DOHH2 (cell line): ENCODE data around the gene VPS35.
A peak's percentile ranks its signal among the peaks of the same experiment; 100 is the strongest.

Source experiments
- H3F3A ChIP-seq: fragments of 200-600 bp; sonication (generic), shearing (Covaris generic); 2 replicates; pipeline ENCODE4 v1.6.0; 2016; ENCODE audit warnings: antibody characterized with exemption, mild to moderate bottlenecking; ENCODE audit not compliant: control insufficient read depth, insufficient read depth
- H3K27ac ChIP-seq: fragments of 200-600 bp; sonication (generic); 2 replicates; pipeline ENCODE4 v1.5.1; 2014; ENCODE audit warnings: low read depth, mild to moderate bottlenecking, low read length, moderate library complexity
- H3K27me3 ChIP-seq: fragments of 200-600 bp; sonication (generic); 2 replicates; pipeline ENCODE4 v1.6.1; 2014; ENCODE audit warnings: mild to moderate bottlenecking, low read length, mixed read lengths; ENCODE audit not compliant: control insufficient read depth
- H3K36me3 ChIP-seq: fragments of 200-600 bp; sonication (generic); 2 replicates; pipeline ENCODE4 v1.6.1; 2014; ENCODE audit warnings: mild to moderate bottlenecking, low read length, moderate library complexity, mixed read lengths; ENCODE audit not compliant: control insufficient read depth
- H3K4me1 ChIP-seq: fragments of 200-600 bp; sonication (generic); 2 replicates; pipeline ENCODE4 v1.6.1; 2014; ENCODE audit warnings: mild to moderate bottlenecking, low read length, mixed read lengths; ENCODE audit not compliant: control insufficient read depth
- H3K4me2 ChIP-seq: fragments of 200-600 bp; sonication (generic); 2 replicates; pipeline ENCODE4 v1.6.0; 2014; ENCODE audit warnings: mild to moderate bottlenecking, low read length, moderate library complexity
- H3K4me3 ChIP-seq: fragments of 200-600 bp; sonication (generic); 2 replicates; pipeline ENCODE4 v1.5.1; 2014; ENCODE audit warnings: mild to moderate bottlenecking, low read length, mixed read lengths
- H3K79me2 ChIP-seq: fragments of 200-600 bp; sonication (generic); 2 replicates; pipeline ENCODE4 v1.6.1; 2014; ENCODE audit warnings: mild to moderate bottlenecking, low read length, mixed read lengths; ENCODE audit not compliant: control insufficient read depth
- H3K9me2 ChIP-seq: fragments of 200-600 bp; sonication (generic); replicated peaks from 2 replicates; pipeline ENCODE4 v1.6.1; 2014; ENCODE audit warnings: mild to moderate bottlenecking, low read length, mixed read lengths; ENCODE audit not compliant: control insufficient read depth
- H3K9me3 ChIP-seq: fragments of 200-600 bp; sonication (generic); 2 replicates; pipeline ENCODE4 v1.6.1; 2014; ENCODE audit warnings: antibody characterized with exemption, low read length, mixed read lengths; ENCODE audit not compliant: control insufficient read depth, insufficient read depth
- H4K20me1 ChIP-seq: fragments of 200-600 bp; sonication (generic); 2 replicates; pipeline ENCODE4 v1.6.0; 2014; ENCODE audit warnings: low read depth, mild to moderate bottlenecking, antibody characterized with exemption, low read length, moderate library complexity; ENCODE audit not compliant: control insufficient read depth, insufficient read depth
- CTCF ChIP-seq: fragments of 200-600 bp; sonication (generic); IDR thresholded peaks from one replicate; pipeline ENCODE4 v1.5.1; 2014; ENCODE audit warnings: antibody characterized with exemption, mild to moderate bottlenecking, low read depth, low read length; ENCODE audit not compliant: poor library complexity, severe bottlenecking
- EZH2phosphoT487 ChIP-seq: fragments of 200-600 bp; sonication (generic); IDR thresholded peaks from 2 replicates; pipeline ENCODE4 v1.6.1; 2017; ENCODE audit warnings: borderline replicate concordance, mild to moderate bottlenecking, antibody characterized with exemption, low read length, moderate library complexity, mixed read lengths

The VPS35 gene

DNA sequence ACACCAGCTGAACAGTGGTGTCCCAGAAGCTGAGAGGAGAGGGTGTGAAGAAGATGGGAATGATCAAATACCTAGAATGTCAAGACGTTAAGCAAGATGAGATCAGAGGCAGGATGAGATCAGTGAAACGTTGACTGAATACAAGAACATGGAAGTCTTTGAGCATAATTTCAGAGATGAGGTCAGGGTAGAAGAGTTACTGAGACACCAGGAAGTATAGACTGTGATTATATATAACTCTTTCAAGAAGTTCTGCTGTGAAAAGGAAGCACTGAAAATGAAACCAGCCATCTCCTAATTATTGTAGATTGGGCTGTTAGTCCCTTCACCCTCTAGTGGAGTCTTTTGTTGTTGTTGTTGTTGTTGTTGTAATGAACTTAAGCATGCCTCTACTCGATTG, 76.9 kb downstream of the VPS35 start:
- peaks cover 96% of the 10 kb centered on the region for H3K36me3 ChIP-seq
- peak overlapping the region; percentile 74 for H3K27ac ChIP-seq
- H3K27me3 ChIP-seq = no peaks in the 10 kb centered on the region
- H3K79me2 ChIP-seq = peaks cover 90% of the 10 kb centered on the region
- peaks cover 91% of the 10 kb centered on the region for H3K4me1 ChIP-seq
- H3K4me2 ChIP-seq = peak overlapping the region; percentile 71
- no peaks in the 10 kb centered on the region for H3K9me3 ChIP-seq
- no peaks in the 10 kb centered on the region for H3K9me2 ChIP-seq
- H4K20me1 ChIP-seq = no peaks in the 10 kb centered on the region; the same call in 1 of the 2 replicates
- TF ChIP-seq EZH2phosphoT487 = no peak
- TF ChIP-seq CTCF = peak; percentile 30
- peaks cover 23% of the 10 kb centered on the region for H3F3A ChIP-seq
- H3K4me3 ChIP-seq = peak overlapping the region; percentile 62

- H3K36me3 ChIP-seq = peaks cover 95% of the 10 kb centered on the region
- no peaks in the 10 kb centered on the region for H3K27me3 ChIP-seq
- no peaks in the 10 kb centered on the region; the same call in 1 of the 2 replicates for H4K20me1 ChIP-seq
- H3K4me1 ChIP-seq = peaks cover 92% of the 10 kb centered on the region
- H3K9me3 ChIP-seq = no peaks in the 10 kb centered on the region
- H3K79me2 ChIP-seq = peaks cover 76% of the 10 kb centered on the region
- H3F3A ChIP-seq = peaks cover 43% of the 10 kb centered on the region
- TF ChIP-seq EZH2phosphoT487 = no peak
- TF ChIP-seq CTCF = peak; percentile 49
- no peaks in the 10 kb centered on the region for H3K9me2 ChIP-seq
- peak overlapping the region; percentile 6; the same call in 1 of the 2 replicates for H3K4me3 ChIP-seq
- peak overlapping the region; percentile 44 for H3K4me2 ChIP-seq
- H3K27ac ChIP-seq = peak overlapping the region; percentile 57
These were observed 81.4 kb downstream of the VPS35 start for GRCh38 chr16:46607529-46607928.

GRCh38 chr16:46606231-46606630, 82.7 kb downstream of the VPS35 start:
- Histone ChIP-seq H3K9me3 (no peaks in the 10 kb centered on the region), H3K4me2 (no peak overlapping the region; the same call in 1 of the 2 replicates), H3K36me3 (peaks cover 94% of the 10 kb centered on the region), H3K4me3 (no peak overlapping the region), H3K79me2 (peaks cover 73% of the 10 kb centered on the region), H4K20me1 (no peaks in the 10 kb centered on the region; the same call in 1 of the 2 replicates), H3K27me3 (no peaks in the 10 kb centered on the region), H3F3A (peaks cover 47% of the 10 kb centered on the region), H3K4me1 (peaks cover 92% of the 10 kb centered on the region), H3K27ac (no peak overlapping the region; the same call in 1 of the 2 replicates), H3K9me2 (no peaks in the 10 kb centered on the region)
- TF ChIP-seq EZH2phosphoT487 (no peak), CTCF (no peak)
